A673 (cell line): ENCODE measurements around the gene SNX13. TPM values are rescaled to one million over a fixed set of nuclear protein-coding genes. Genes with fewer than 3 reads are reported as not detected.

ENCODE experiments used
- BruUV-seq: library from RNA; stranded (reverse); fragments of 400-500 nt; replicated peaks from 2 replicates; lab custom pipeline; 2021; lab: Mats Ljungman, UMichigan
- CTCF ChIA-PET: fragments of 300-600 bp; sonication (Branson Sonifier 250); formaldehyde crosslinking; loops from one replicate; lab custom pipeline; 2022; ENCODE audit warnings: antibody characterized with exemption; lab: Charles Lee
- POLR2A ChIA-PET: fragments of 300-600 bp; sonication (Branson Sonifier 250); formaldehyde crosslinking; loops from one replicate; lab custom pipeline; 2022; ENCODE audit warnings: antibody characterized with exemption; ENCODE audit not compliant: low non-redundant PET; lab: Charles Lee
- DNase-seq: peaks from one replicate; pipeline ENCODE4 v3.0.0-alpha.2; 2015; ENCODE audit warnings: low spot score
- H3K27ac ChIP-seq: fragments of 200-600 bp; sonication (generic); 2 replicates; pipeline ENCODE4 v1.5.1; 2016; ENCODE audit warnings: mixed run types, low read depth, mild to moderate bottlenecking, mixed read lengths, antibody characterized with exemption, low read length; ENCODE audit not compliant: poor library complexity, severe bottlenecking
- H3K27me3 ChIP-seq: fragments of 200-600 bp; sonication (generic); replicated peaks from 2 replicates; pipeline ENCODE4 v1.6.1; 2017; ENCODE audit warnings: mixed run types, low read depth, mild to moderate bottlenecking, mixed read lengths, antibody characterized with exemption, low read length; ENCODE audit not compliant: insufficient read depth, poor library complexity
- H3K36me3 ChIP-seq: fragments of 200-600 bp; sonication (generic); 2 replicates; pipeline ENCODE4 v1.6.1; 2016; ENCODE audit warnings: mixed run types, mild to moderate bottlenecking, mixed read lengths, antibody characterized with exemption, low read length; ENCODE audit not compliant: insufficient read depth, poor library complexity, severe bottlenecking
- H3K4me1 ChIP-seq: fragments of 200-600 bp; sonication (generic); 2 replicates; pipeline ENCODE4 v1.6.1; 2017; ENCODE audit warnings: mixed run types, mild to moderate bottlenecking, mixed read lengths, antibody characterized with exemption, low read length; ENCODE audit not compliant: insufficient read depth, poor library complexity, severe bottlenecking
- H3K4me3 ChIP-seq: fragments of 200-600 bp; sonication (generic); 2 replicates; pipeline ENCODE4 v1.5.1; 2016; ENCODE audit warnings: low read depth, mixed run types, mild to moderate bottlenecking, mixed read lengths, low read length; ENCODE audit not compliant: poor library complexity, severe bottlenecking
- H3K9me3 ChIP-seq: fragments of 200-600 bp; sonication (generic); 2 replicates; pipeline ENCODE4 v1.6.1; 2016; ENCODE audit warnings: mixed run types, low read depth, mild to moderate bottlenecking, mixed read lengths, antibody characterized with exemption, low read length; ENCODE audit not compliant: poor library complexity, severe bottlenecking
- EZH2 ChIP-seq: fragments of 200-600 bp; sonication (generic); IDR thresholded peaks from 2 replicates; pipeline ENCODE4 v1.6.1; 2017; ENCODE audit warnings: borderline replicate concordance, low read depth, mild to moderate bottlenecking, mixed read lengths, antibody characterized with exemption, low read length; ENCODE audit not compliant: poor library complexity, severe bottlenecking
- intact Hi-C: fragments of 100-400 bp; cut with micrococcal nuclease; formaldehyde crosslinking; loops from one replicate; pipeline ENCODE4 v1.10.0; 2022; ENCODE audit not compliant: unreplicated experiment
- total RNA-seq: library from RNA; stranded (reverse); gene quantifications from 2 replicates; pipeline ENCODE4 v1.2.3, GENCODE V29; 2021
- TF ChIP-seq, protein P1 (sequence below): fragments of 300-800, 200-600 bp; sonication (generic); conservative IDR thresholded peaks from 2 replicates; pipeline ENCODE4 v1.5.1; 2017; ENCODE audit warnings: low read depth, mild to moderate bottlenecking, antibody characterized with exemption, low read length, moderate library complexity, mixed read lengths

Gene SNX13
- total RNA-seq, 1 experiment from 2014 or later, result 31.2 TPM

DNA sequence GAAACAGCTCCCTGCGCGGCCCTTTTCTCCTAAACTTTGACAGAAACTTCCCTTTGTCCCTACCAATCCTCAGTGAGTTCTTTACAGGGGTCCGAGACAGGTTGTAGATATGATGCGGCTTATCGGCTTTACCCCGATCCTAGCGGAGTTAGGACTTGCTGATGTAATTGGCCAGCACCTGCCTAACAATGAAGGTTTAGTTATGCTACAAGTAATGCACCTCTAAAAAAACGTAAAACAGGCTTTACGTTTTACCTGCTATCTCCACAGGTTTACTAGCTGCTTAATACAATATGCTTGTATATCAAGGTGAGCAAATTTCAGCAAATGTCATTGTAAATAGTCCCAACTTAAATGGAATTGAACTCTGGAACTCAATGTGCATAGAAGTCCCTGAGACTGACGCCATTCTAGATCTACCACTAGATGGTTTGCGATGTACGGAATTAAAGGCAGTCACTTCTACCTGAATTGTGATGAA lies 697 bp upstream of the SNX13 start:
- Histone ChIP-seq H3K36me3 (no peaks in the 10 kb centered on the region), H3K9me3 (no peaks in the 10 kb centered on the region), H3K4me3 (peak overlapping the region; percentile 92), H3K4me1 (peaks cover 11% of the 10 kb centered on the region), H3K27me3 (no peaks in the 10 kb centered on the region), H3K27ac (peak overlapping the region; percentile 95)
- intact Hi-C loops, result no loop called here
- no peak for TF ChIP-seq EZH2
- TF ChIP-seq, protein P1, sequence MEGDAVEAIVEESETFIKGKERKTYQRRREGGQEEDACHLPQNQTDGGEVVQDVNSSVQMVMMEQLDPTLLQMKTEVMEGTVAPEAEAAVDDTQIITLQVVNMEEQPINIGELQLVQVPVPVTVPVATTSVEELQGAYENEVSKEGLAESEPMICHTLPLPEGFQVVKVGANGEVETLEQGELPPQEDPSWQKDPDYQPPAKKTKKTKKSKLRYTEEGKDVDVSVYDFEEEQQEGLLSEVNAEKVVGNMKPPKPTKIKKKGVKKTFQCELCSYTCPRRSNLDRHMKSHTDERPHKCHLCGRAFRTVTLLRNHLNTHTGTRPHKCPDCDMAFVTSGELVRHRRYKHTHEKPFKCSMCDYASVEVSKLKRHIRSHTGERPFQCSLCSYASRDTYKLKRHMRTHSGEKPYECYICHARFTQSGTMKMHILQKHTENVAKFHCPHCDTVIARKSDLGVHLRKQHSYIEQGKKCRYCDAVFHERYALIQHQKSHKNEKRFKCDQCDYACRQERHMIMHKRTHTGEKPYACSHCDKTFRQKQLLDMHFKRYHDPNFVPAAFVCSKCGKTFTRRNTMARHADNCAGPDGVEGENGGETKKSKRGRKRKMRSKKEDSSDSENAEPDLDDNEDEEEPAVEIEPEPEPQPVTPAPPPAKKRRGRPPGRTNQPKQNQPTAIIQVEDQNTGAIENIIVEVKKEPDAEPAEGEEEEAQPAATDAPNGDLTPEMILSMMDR, result no peak
- ChIA-PET CTCF (interaction anchor here (0.9 kb wide), 1 partner anchor 171 kb away, joined by 3 read pairs; no protein-coding TSS in a partner anchor), POLR2A (no interaction called here)
- TSS peak; percentile 71 for BruUV-seq
- no peak for DNase-seq

DNA sequence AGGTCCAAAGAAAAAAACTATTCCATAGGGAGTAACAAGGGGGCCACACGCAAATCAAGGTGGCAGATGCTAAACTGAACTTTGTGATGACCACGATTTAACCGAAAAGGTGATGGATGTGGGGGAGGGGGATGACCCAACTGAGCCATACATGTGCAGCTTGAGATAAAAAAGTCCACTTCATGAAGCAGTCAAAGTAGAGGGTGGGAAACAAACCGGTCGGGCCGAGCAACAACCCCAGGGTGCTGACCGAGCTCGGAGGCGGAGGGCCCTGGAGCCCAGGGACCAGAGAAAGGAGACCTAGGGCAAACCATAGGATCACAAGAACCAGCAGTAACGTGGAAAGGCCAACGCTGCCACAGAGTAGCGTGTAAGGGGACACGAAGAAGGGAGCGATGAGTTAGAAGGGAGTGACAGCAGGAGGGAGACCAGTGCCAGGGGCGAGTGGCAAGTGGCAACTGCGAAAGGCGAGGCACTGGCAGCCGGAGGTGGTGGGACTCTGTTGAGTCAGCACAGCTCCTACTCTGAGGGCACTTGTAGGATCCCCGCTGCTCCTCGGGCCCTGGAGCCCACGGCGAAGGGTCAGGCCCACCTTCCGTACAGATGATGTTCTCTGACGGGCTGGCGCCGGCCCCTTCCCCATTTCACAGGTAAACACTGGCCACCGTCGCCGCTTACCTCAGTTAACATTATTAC lies 540 bp downstream of the SNX13 start:
- CTCF ChIA-PET, result no interaction called here
- peaks cover 11% of the 10 kb centered on the region for H3K4me1 ChIP-seq
- TF ChIP-seq, protein P1, result no peak
- no peak for TF ChIP-seq EZH2
- H3K9me3 ChIP-seq, result no peaks in the 10 kb centered on the region
- peak; percentile 51 for DNase-seq
- intact Hi-C loops, result no loop called here
- H3K36me3 ChIP-seq, result no peaks in the 10 kb centered on the region
- BruUV-seq, result no TSS peak
- H3K27ac ChIP-seq, result peak overlapping the region; percentile 95
- POLR2A ChIA-PET, result no interaction called here
- H3K4me3 ChIP-seq, result peak overlapping the region; percentile 92
- H3K27me3 ChIP-seq, result no peaks in the 10 kb centered on the region

DNA sequence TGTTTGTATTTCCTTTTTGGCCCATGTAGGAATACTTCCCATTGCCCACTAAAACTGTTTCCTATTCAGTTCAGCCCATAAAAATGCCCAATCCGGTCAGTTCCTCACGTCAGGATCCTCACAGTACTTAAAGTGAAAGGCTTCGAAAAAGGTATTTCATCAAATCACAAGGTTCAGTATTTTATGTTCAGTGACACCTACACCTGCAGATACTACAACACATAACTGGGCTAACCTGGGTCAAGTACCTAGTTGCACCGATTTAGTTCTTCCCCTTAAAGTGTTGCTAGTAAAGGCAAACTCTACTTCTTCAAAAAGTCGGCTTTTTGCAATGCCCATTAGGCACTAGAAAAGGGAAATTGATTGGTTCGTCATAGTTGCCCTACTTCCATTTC lies 1.1 kb downstream of the SNX13 start:
- POLR2A ChIA-PET, result no interaction called here
- peaks cover 11% of the 10 kb centered on the region for H3K4me1 ChIP-seq
- no peaks in the 10 kb centered on the region for H3K9me3 ChIP-seq
- intact Hi-C loops, result no loop called here
- TSS peak; percentile 51 for BruUV-seq
- DNase-seq, result peak; percentile 14
- CTCF ChIA-PET, result no interaction called here
- H3K4me3 ChIP-seq, result peak overlapping the region; percentile 92
- no peaks in the 10 kb centered on the region for H3K36me3 ChIP-seq
- no peak for TF ChIP-seq EZH2
- TF ChIP-seq, protein P1, result no peak
- H3K27ac ChIP-seq, result peak overlapping the region; percentile 95
- no peaks in the 10 kb centered on the region for H3K27me3 ChIP-seq
